SK-N-SH (cell line): ENCODE measurements around the gene PRKCQ.

ENCODE experiments used
- CHD2 ChIP-seq: fragments of 150-350 bp; IDR thresholded peaks from 2 replicates; pipeline ENCODE4 v1.6.1; 2018; ENCODE audit warnings: low read length; ENCODE audit not compliant: partially characterized antibody
- CTCF ChIP-seq: fragments of 200-600 bp; sonication (generic); IDR thresholded peaks from 2 replicates; pipeline ENCODE4 v1.6.1; 2017; ENCODE audit warnings: antibody characterized with exemption, mild to moderate bottlenecking, moderate library complexity
- RCOR1 ChIP-seq: fragments of 150-350 bp; IDR thresholded peaks from 2 replicates; pipeline ENCODE4 v1.6.1; 2017; ENCODE audit warnings: antibody characterized with exemption, low read length

GRCh38 chr10:6569259-6569658, 10.8 kb downstream of the PRKCQ start:
- no peak for TF ChIP-seq RCOR1
- no peak for TF ChIP-seq CTCF
- TF ChIP-seq CHD2, result no peak
